Effector memory CD4-positive, alpha-beta T cell (primary cell): Measurements from ENCODE around the gene KRTAP13-2.

Source experiments
- DNase-seq, 3 donors: peaks; one replicate each; pipeline ENCODE4 v3.0.0-alpha.2; 2020
- H3K27ac ChIP-seq: 2 replicates; pipeline ENCODE4 v1.7.0; 2013; ENCODE audit warnings: mild to moderate bottlenecking, low read length, moderate library complexity; ENCODE audit not compliant: insufficient read depth, poor library complexity, severe bottlenecking
- H3K27me3 ChIP-seq: replicated peaks from 2 replicates; pipeline ENCODE4 v1.7.0; 2013; ENCODE audit warnings: mild to moderate bottlenecking, low read length; ENCODE audit not compliant: insufficient read depth, control insufficient read depth, poor library complexity, severe bottlenecking
- H3K36me3 ChIP-seq: 2 replicates; pipeline ENCODE4 v1.7.0; 2013; ENCODE audit warnings: mild to moderate bottlenecking, low read length, moderate library complexity; ENCODE audit not compliant: control insufficient read depth, insufficient read depth
- H3K4me1 ChIP-seq: 2 replicates; pipeline ENCODE4 v1.7.0; 2013; ENCODE audit warnings: low read length, mild to moderate bottlenecking; ENCODE audit not compliant: control insufficient read depth, insufficient read depth, poor library complexity, severe bottlenecking
- H3K4me3 ChIP-seq: 2 replicates; pipeline ENCODE4 v1.7.0; 2013; ENCODE audit warnings: low read length, low read depth, mild to moderate bottlenecking; ENCODE audit not compliant: insufficient read depth, poor library complexity, severe bottlenecking
- H3K9me3 ChIP-seq: 2 replicates; pipeline ENCODE4 v1.7.0; 2013; ENCODE audit warnings: mild to moderate bottlenecking, low read length, moderate library complexity; ENCODE audit not compliant: control insufficient read depth
- total RNA-seq, 3 donors: gene quantifications; one replicate each; lab custom pipeline; 2026; lab: John Stamatoyannopoulos, UW

Gene KRTAP13-2, protein sequence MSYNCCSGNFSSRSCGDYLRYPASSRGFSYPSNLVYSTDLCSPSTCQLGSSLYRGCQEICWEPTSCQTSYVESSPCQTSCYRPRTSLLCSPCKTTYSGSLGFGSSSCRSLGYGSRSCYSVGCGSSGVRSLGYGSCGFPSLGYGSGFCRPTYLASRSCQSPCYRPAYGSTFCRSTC
- total RNA-seq, result 0 reads per million in 3 donors

DNA sequence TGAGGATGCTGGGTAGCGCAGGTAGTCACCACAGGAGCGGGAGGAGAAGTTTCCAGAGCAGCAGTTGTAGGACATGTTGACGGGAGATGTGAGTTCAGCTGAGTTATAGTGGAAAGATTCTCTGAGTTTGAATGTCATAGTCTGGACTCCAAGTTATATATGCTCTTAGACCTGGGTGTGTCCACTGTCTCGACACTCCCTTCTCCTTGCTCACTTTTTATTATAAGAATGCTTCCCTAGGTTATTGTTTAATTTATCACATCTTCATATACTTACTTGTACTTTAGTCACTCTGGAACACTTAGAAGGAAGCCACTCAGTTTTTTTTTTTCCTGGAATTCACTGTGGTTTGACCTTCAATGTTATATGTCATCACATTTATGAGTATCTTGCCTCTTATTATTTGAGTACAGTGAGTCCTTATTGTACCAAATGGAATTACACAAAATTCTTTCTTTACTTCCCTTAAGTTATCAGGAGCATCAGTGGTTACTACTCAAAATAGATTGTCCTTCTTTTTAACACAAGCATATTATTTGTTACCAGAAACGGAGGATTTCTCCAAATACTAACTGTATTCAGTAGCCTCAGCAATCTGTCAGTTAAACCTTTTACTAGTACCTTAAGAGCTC, at the start of gene KRTAP13-2:
Gene KRTAP13-2, minus strand, starts transcription at position 133 of the 632 bp plus-strand sequence. Its CDS starts 58 bp downstream, at position 75.
- H3K36me3 ChIP-seq, result no peaks in the 10 kb centered on the region
- H3K9me3 ChIP-seq, result no peaks in the 10 kb centered on the region
- no peak within 1 kb of the TSS for H3K27ac ChIP-seq
- no peak for DNase-seq
- no peak within 1 kb of the TSS for H3K4me3 ChIP-seq
- H3K4me1 ChIP-seq, result no peaks in the 10 kb centered on the region
- no peaks in the 10 kb centered on the region for H3K27me3 ChIP-seq

DNA sequence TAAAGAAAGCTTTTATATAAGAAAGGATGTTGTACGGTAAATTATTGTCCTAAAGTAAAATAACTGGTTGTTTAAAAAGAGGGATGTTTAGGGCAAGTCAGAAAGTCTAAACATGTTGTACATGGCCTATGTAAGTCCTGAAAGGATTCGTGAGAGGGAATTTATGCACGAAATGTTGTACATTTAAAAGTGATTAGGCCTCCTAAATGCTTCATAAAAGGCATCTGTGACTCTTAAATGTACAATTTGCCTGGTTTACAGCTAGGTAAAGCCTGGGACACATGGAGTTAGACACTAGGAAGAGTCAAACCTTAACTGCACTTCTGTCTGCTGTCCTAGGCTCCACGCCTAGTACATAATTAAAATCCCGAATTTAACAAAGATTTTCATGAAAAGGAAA, 43.9 kb upstream of the KRTAP13-2 start:
- Histone ChIP-seq H3K4me1 (no peaks in the 10 kb centered on the region), H3K36me3 (no peaks in the 10 kb centered on the region), H3K27ac (no peak overlapping the region), H3K4me3 (no peak overlapping the region), H3K9me3 (no peaks in the 10 kb centered on the region), H3K27me3 (no peaks in the 10 kb centered on the region)
- no peak for DNase-seq

DNA sequence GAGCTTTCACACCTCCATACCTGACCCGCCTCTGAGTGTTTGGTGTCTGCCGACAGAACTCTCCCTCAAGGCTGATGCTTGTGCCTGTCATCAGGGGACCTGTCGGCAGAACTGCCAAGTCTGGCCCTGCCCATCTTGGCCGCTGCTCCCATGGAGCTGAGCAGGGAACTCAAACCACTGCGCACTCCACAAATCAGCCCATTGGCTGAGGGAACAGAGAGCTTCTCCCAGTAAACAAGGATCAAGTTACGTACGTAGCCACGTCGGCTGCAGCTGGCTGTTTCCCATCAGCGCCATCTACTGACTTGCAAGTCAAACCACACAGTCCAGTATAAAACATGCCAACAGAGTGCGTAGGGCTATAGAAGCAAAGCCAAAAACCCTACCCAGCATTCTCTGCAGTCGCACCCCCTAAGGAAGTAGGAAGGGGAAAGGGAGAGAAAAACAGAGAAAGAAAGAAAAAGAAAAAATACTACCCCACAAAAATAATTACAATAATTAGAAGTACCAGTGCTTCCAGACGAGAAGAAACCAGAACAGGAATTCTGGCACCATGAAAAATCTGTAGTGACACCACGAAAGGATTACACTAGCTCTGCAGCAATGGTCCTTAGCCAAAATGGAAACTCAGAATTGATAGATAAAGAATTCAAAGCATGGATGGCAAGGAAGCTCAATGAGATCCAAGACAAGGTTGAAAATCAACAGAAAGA, 36.9 kb upstream of the KRTAP13-2 start:
- Histone ChIP-seq H3K4me3 (no peak overlapping the region), H3K27ac (no peak overlapping the region), H3K4me1 (no peaks in the 10 kb centered on the region), H3K36me3 (no peaks in the 10 kb centered on the region), H3K9me3 (no peaks in the 10 kb centered on the region), H3K27me3 (no peaks in the 10 kb centered on the region)
- no peak for DNase-seq

DNA sequence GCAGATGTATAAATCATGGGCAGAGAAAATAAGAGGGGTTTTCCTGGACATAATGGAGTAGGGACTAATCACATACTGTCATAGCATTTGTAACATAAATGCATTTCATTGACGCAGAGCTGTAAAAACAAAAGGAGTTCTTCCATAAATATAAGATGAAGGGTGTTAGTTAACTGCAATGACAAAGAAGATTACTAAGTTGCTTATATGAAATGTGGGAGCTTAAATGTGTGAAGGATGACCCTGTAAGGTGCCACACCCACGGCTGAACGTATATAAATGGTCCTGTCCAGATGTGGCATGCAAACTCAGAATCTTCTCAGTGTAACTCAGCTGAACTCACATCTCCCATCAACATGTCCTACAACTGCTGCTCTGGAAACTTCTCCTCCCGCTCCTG, 23.7 kb upstream of the KRTAP13-2 start, which contains the start of gene KRTAP13-1:
Gene KRTAP13-1, plus strand, starts transcription at position 301 of the 400 bp plus-strand sequence. Its CDS starts 56 bp downstream, at position 357.
- Histone ChIP-seq H3K27ac (no peak within 1 kb of the TSS), H3K9me3 (no peaks in the 10 kb centered on the region), H3K4me3 (no peak within 1 kb of the TSS)

DNA sequence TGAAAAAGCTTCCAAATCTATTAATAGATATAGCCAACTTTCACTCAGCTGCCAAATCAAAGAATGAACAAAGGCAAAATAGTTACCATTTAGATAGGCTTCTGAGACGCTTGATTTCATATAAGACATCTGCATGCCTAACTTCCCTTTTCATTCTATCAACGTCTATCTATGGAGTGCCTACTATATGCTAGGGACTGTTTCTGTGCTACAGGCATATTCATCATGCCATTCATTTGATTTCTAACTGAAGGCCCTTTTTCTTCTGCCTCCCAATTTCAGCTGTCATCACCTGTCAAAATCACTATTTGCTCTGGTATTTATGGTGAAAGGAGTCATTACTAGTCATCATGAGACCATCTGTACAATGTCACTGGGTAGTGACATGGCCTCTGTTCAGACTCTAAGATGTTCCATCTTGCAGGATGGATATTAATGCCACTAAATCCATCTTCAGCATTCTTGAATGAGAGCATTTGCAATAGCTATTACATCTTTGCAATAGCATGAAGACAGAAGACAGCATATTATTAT, 19.5 kb upstream of the KRTAP13-2 start:
- Histone ChIP-seq H3K4me3 (no peak overlapping the region), H3K4me1 (no peaks in the 10 kb centered on the region), H3K27me3 (no peaks in the 10 kb centered on the region), H3K27ac (no peak overlapping the region), H3K9me3 (no peaks in the 10 kb centered on the region), H3K36me3 (no peaks in the 10 kb centered on the region)
- DNase-seq, result no peak

More for the DNA sequence above, 23.7 kb upstream of the KRTAP13-2 start, which contains the start of gene KRTAP13-1:
- H3K36me3 ChIP-seq, result no peaks in the 10 kb centered on the region
- no peak for DNase-seq
- no peaks in the 10 kb centered on the region for H3K27me3 ChIP-seq
- no peaks in the 10 kb centered on the region for H3K4me1 ChIP-seq

DNA sequence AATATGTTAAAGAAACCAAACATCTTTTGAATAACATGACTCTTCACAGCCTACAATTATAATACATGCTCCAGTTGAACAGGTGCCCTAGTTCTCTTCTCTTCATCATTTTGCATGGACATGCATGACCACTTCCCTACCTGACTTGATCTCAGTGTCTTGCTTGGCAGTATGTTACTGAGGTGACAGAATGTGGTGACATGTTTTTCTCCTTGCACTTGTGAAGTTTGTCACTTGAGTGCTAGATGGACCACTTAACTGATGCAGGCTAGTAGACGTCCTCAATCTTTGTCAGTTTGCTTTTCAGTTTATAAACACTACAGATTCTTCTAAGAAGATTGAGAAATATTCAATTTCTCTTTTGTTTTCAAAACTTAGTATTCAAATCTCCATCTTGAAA, 10.1 kb upstream of the KRTAP13-2 start:
- no peak for DNase-seq
- H3K4me3 ChIP-seq, result no peak overlapping the region
- no peak overlapping the region for H3K27ac ChIP-seq
- no peaks in the 10 kb centered on the region for H3K9me3 ChIP-seq
- H3K27me3 ChIP-seq, result no peaks in the 10 kb centered on the region
- H3K4me1 ChIP-seq, result no peaks in the 10 kb centered on the region
- H3K36me3 ChIP-seq, result no peaks in the 10 kb centered on the region

DNA sequence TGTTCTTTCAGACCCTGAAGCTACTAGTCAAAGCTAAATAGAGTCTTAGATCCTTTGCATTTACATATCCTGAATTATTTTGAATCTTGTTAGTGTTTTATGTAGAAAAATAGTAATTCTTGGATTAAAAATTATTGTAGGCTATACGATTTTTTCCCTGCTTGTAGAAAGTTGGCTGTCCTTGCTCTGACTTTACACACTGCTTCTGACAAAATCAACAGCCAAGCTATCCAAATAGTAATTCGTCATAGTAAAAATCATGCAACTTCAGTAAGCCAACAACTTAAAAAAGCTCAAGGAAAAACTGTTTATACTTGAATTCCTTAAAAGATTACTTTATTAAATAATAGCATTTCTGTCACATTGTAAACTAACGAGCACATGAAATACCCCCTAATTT, 16.2 kb downstream of the KRTAP13-2 start:
- Histone ChIP-seq H3K4me1 (no peaks in the 10 kb centered on the region), H3K27ac (no peak overlapping the region), H3K36me3 (no peaks in the 10 kb centered on the region), H3K9me3 (no peaks in the 10 kb centered on the region), H3K4me3 (no peak overlapping the region), H3K27me3 (no peaks in the 10 kb centered on the region)
- no peak for DNase-seq

DNA sequence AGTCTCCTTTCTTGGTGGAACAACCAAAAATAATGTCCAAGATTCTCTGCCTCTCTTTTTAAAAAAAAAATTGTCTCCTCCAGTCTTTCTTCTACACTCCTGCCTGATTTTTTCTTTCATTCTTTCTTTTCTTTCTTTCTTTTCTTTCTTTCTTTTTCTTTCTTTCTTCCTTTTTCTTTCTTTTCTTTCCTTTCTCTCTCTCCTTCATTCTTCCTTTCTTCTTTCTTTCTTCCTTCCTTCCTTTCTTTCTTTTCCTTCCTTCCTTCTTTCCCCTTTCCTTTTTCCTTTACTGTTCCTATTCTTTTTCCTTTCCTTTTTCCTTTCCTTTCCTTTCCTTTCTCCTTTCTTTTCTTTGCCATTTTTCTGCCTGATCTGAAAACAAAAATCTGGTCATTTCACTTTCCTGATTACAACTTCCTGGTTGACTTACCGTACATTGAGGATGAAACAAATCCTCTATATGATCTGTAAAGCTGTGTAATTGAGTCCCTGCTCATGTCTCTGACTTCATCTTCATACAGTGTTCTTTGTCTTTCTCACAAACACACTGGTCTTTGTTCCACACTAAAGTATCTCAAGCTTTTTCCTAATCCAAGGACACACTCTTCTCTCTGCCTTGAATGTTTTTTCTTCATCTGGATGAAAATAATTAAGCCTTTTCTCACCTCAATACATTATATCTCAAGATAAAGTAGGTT, 17.6 kb downstream of the KRTAP13-2 start:
- Histone ChIP-seq H3K9me3 (no peaks in the 10 kb centered on the region), H3K4me1 (no peaks in the 10 kb centered on the region), H3K4me3 (no peak overlapping the region), H3K36me3 (no peaks in the 10 kb centered on the region), H3K27me3 (no peaks in the 10 kb centered on the region), H3K27ac (no peak overlapping the region)
- DNase-seq, result no peak

DNA sequence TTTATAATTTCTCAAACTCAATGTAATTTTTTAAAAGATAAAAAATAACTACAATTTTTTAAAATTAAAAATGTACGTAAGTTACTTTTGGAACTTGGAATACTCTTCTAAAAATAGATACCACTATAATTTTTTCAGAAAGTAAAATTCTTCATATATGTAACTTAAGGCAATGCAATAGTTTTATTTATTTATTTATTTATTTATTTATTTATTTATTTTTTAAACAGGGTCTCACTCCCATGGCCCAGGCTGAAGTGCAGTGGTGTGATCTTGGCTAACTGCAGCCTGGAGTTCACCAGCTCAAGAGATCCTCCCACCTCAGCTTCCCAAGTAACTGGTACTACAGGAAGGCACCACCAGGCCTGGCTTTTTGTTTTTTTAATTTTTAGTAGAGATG, 20.5 kb downstream of the KRTAP13-2 start:
- no peak for DNase-seq
- no peaks in the 10 kb centered on the region for H3K4me1 ChIP-seq
- no peaks in the 10 kb centered on the region for H3K36me3 ChIP-seq
- H3K9me3 ChIP-seq, result no peaks in the 10 kb centered on the region
- H3K4me3 ChIP-seq, result no peak overlapping the region
- no peak overlapping the region for H3K27ac ChIP-seq
- H3K27me3 ChIP-seq, result no peaks in the 10 kb centered on the region
